Neural cell (in vitro differentiated cells): ENCODE results near the gene EPHA4. TPM values are rescaled to one million over a fixed set of nuclear protein-coding genes. Genes with fewer than 3 reads are reported as not detected.

Experiments
- H2AFZ ChIP-seq: fragments of 200-600, 300-800 bp; sonication (generic), shearing (Covaris generic); 2 replicates; pipeline ENCODE4 v1.6.0; 2014; ENCODE audit warnings: low read depth, mild to moderate bottlenecking, antibody characterized with exemption, low read length, moderate library complexity
- H3F3A ChIP-seq: fragments of 200-600 bp; shearing (Covaris generic); 2 replicates; pipeline ENCODE4 v1.6.1; 2016; ENCODE audit warnings: mild to moderate bottlenecking, moderate library complexity, mixed read lengths, antibody characterized with exemption, low read length; ENCODE audit not compliant: insufficient read depth, poor library complexity, severe bottlenecking
- H3K27ac ChIP-seq: fragments of 200-600, 300-800 bp; sonication (generic), shearing (Covaris generic); 2 replicates; pipeline ENCODE4 v1.5.1; 2014; ENCODE audit warnings: mild to moderate bottlenecking, low read length, moderate library complexity
- H3K27me3 ChIP-seq: fragments of 300-800, 200-600 bp; sonication (generic), shearing (Covaris generic); 2 replicates; pipeline ENCODE4 v1.6.0; 2014; ENCODE audit warnings: mild to moderate bottlenecking, low read depth, low read length, moderate library complexity; ENCODE audit not compliant: insufficient read depth
- H3K36me3 ChIP-seq: fragments of 300-800, 200-600 bp; sonication (generic), shearing (Covaris generic); 2 replicates; pipeline ENCODE4 v1.5.1; 2014; ENCODE audit warnings: mild to moderate bottlenecking, antibody characterized with exemption, low read length, moderate library complexity; ENCODE audit not compliant: insufficient read depth
- H3K4me2 ChIP-seq: fragments of 300-800, 200-600 bp; sonication (generic), shearing (Covaris generic); 2 replicates; pipeline ENCODE4 v1.6.0; 2014; ENCODE audit warnings: mild to moderate bottlenecking, low read length
- H3K4me3 ChIP-seq: fragments of 300-800, 200-600 bp; sonication (generic), shearing (Covaris generic); 2 replicates; pipeline ENCODE4 v1.5.1; 2014; ENCODE audit warnings: mild to moderate bottlenecking, low read length, moderate library complexity
- H3K79me2 ChIP-seq: fragments of 200-600 bp; shearing (Covaris generic); replicated peaks from 2 replicates; pipeline ENCODE4 v1.6.0; 2014; ENCODE audit warnings: mild to moderate bottlenecking, low read length, moderate library complexity; ENCODE audit not compliant: insufficient read depth
- H3K9ac ChIP-seq: fragments of 300-800, 200-600 bp; sonication (generic), shearing (Covaris generic); 2 replicates; pipeline ENCODE4 v1.6.1; 2016; ENCODE audit warnings: mild to moderate bottlenecking, low read length, mixed read lengths
- H3K9me2 ChIP-seq: fragments of 200-600 bp; shearing (Covaris generic); 2 replicates; pipeline ENCODE4 v1.6.1; 2016; ENCODE audit warnings: mild to moderate bottlenecking, low read length, mixed read lengths; ENCODE audit not compliant: insufficient read depth
- H3K9me3 ChIP-seq: fragments of 200-600, 300-800 bp; sonication (generic), shearing (Covaris generic); 2 replicates; pipeline ENCODE4 v1.6.1; 2016; ENCODE audit warnings: mild to moderate bottlenecking, mixed run types, low read length, moderate library complexity, mixed read lengths
- H4K20me1 ChIP-seq: fragments of 200-600 bp; shearing (Covaris generic); 2 replicates; pipeline ENCODE4 v1.6.1; 2016; ENCODE audit warnings: mild to moderate bottlenecking, mixed run types; ENCODE audit not compliant: insufficient read depth
- EP300 ChIP-seq: fragments of 450-650 bp; conservative IDR thresholded peaks from 2 replicates; pipeline ENCODE4 v1.6.1; 2014; ENCODE audit warnings: antibody characterized with exemption, mild to moderate bottlenecking, moderate library complexity; ENCODE audit not compliant: poor library complexity, severe bottlenecking
- EZH2 ChIP-seq: fragments of 200-600, 300-800 bp; shearing (Covaris generic), sonication (generic); IDR thresholded peaks from 2 replicates; pipeline ENCODE4 v1.6.1; 2014; ENCODE audit warnings: antibody characterized with exemption, low read length, borderline replicate concordance, mild to moderate bottlenecking; ENCODE audit not compliant: insufficient read depth, poor library complexity, severe bottlenecking
- MXI1 ChIP-seq: fragments of 450-650 bp; conservative IDR thresholded peaks from 2 replicates; pipeline ENCODE4 v1.6.1; 2014; ENCODE audit warnings: antibody characterized with exemption, mild to moderate bottlenecking; ENCODE audit not compliant: poor library complexity, severe bottlenecking
- POLR2AphosphoS5 ChIP-seq: IDR thresholded peaks from 2 replicates; pipeline ENCODE4 v1.6.1; 2012
- RAD21 ChIP-seq: fragments of 450-650 bp; conservative IDR thresholded peaks from 2 replicates; pipeline ENCODE4 v1.6.1; 2014; ENCODE audit warnings: antibody characterized with exemption, mild to moderate bottlenecking, moderate library complexity
- SMC3 ChIP-seq: fragments of 450-650 bp; conservative IDR thresholded peaks from 2 replicates; pipeline ENCODE4 v1.6.1; 2014; ENCODE audit warnings: antibody characterized with exemption, mild to moderate bottlenecking, moderate library complexity; ENCODE audit not compliant: poor library complexity
- TAF1 ChIP-seq: IDR thresholded peaks from 2 replicates; pipeline ENCODE4 v1.6.1; 2012; ENCODE audit warnings: low read depth
- polyA plus RNA-seq: library from polyadenylated mRNA; depleted of rRNA; stranded (reverse); fragments of >200 nt; gene quantifications from 2 replicates; pipeline ENCODE4 v1.2.3, GENCODE V29; 2014
- TF ChIP-seq, protein P1 (sequence below): IDR thresholded peaks from 2 replicates; pipeline ENCODE4 v1.6.1; 2012; ENCODE audit warnings: borderline replicate concordance
- TF ChIP-seq, protein P2 (sequence below): fragments of 450-650 bp; IDR thresholded peaks from 2 replicates; pipeline ENCODE4 v1.5.1; 2014; ENCODE audit warnings: antibody characterized with exemption, mild to moderate bottlenecking, moderate library complexity; ENCODE audit not compliant: poor library complexity, severe bottlenecking

Gene EPHA4
- polyA plus RNA-seq, 1 donor from 2014 or later: 71.1 TPM

DNA sequence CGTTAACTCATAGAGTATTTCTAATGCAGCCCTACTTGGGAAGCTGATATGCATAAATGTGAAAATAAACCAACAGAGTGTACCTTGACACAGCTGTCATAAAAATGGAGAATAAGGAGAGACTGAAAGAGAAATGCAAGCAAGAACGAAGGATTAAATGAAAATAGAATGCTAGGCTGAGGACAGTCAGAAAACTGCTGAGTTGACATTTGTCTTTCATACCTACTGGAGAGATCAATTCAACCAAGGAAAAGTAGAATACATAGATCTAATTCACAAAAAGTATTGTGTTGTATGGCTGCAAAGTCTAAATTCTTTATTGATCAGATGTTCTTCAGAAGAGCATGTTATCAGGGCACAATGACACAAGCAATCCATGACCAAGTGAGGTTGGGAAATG lies 112.0 kb downstream of the EPHA4 start:
- H3K36me3 ChIP-seq: peaks cover under 1% of the 10 kb centered on the region
- TF ChIP-seq, protein P1, sequence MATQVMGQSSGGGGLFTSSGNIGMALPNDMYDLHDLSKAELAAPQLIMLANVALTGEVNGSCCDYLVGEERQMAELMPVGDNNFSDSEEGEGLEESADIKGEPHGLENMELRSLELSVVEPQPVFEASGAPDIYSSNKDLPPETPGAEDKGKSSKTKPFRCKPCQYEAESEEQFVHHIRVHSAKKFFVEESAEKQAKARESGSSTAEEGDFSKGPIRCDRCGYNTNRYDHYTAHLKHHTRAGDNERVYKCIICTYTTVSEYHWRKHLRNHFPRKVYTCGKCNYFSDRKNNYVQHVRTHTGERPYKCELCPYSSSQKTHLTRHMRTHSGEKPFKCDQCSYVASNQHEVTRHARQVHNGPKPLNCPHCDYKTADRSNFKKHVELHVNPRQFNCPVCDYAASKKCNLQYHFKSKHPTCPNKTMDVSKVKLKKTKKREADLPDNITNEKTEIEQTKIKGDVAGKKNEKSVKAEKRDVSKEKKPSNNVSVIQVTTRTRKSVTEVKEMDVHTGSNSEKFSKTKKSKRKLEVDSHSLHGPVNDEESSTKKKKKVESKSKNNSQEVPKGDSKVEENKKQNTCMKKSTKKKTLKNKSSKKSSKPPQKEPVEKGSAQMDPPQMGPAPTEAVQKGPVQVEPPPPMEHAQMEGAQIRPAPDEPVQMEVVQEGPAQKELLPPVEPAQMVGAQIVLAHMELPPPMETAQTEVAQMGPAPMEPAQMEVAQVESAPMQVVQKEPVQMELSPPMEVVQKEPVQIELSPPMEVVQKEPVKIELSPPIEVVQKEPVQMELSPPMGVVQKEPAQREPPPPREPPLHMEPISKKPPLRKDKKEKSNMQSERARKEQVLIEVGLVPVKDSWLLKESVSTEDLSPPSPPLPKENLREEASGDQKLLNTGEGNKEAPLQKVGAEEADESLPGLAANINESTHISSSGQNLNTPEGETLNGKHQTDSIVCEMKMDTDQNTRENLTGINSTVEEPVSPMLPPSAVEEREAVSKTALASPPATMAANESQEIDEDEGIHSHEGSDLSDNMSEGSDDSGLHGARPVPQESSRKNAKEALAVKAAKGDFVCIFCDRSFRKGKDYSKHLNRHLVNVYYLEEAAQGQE: no peak
- TF ChIP-seq MXI1 (no peak), EZH2 (no peak), SMC3 (no peak), EP300 (no peak), POLR2AphosphoS5 (no peak), TAF1 (no peak), RAD21 (no peak)
- TF ChIP-seq, protein P2, sequence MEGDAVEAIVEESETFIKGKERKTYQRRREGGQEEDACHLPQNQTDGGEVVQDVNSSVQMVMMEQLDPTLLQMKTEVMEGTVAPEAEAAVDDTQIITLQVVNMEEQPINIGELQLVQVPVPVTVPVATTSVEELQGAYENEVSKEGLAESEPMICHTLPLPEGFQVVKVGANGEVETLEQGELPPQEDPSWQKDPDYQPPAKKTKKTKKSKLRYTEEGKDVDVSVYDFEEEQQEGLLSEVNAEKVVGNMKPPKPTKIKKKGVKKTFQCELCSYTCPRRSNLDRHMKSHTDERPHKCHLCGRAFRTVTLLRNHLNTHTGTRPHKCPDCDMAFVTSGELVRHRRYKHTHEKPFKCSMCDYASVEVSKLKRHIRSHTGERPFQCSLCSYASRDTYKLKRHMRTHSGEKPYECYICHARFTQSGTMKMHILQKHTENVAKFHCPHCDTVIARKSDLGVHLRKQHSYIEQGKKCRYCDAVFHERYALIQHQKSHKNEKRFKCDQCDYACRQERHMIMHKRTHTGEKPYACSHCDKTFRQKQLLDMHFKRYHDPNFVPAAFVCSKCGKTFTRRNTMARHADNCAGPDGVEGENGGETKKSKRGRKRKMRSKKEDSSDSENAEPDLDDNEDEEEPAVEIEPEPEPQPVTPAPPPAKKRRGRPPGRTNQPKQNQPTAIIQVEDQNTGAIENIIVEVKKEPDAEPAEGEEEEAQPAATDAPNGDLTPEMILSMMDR: no peak
- no peak overlapping the region for H3K4me2 ChIP-seq
- H4K20me1 ChIP-seq: no peaks in the 10 kb centered on the region
- H3K27ac ChIP-seq: no peak overlapping the region
- H2AFZ ChIP-seq: no peak overlapping the region
- H3K9me2 ChIP-seq: no peaks in the 10 kb centered on the region
- no peaks in the 10 kb centered on the region for H3F3A ChIP-seq
- H3K9ac ChIP-seq: no peak overlapping the region
- no peaks in the 10 kb centered on the region for H3K9me3 ChIP-seq
- H3K4me3 ChIP-seq: no peak overlapping the region
- peaks cover 36% of the 10 kb centered on the region for H3K79me2 ChIP-seq
- H3K27me3 ChIP-seq: no peaks in the 10 kb centered on the region

DNA sequence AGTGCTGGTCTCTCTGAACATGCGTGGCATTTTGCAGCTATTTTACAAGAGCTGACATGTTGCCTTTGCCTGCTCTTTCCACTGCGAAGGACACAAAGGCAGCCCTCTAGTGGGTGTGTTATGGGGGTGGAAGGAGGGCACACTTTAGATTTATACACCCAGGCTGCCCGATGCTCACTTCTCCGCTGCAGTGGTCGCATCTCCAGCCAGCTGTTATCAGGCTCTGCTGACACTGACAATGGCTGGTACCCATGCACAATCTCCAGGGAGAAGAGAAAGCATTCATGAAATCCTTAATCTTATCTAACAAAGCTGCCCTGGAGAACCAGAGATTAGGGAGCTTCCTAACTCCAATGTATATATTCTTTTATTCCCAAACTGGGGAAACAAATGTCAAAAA lies 113.5 kb downstream of the EPHA4 start:
- no peak for TF ChIP-seq EP300
- TF ChIP-seq, protein P2: no peak
- TF ChIP-seq POLR2AphosphoS5: no peak
- TF ChIP-seq, protein P1: no peak
- TF ChIP-seq SMC3: no peak
- TF ChIP-seq TAF1: no peak
- TF ChIP-seq EZH2: no peak
- TF ChIP-seq RAD21: no peak
- TF ChIP-seq MXI1: no peak
- H3K9ac ChIP-seq: no peak overlapping the region
- no peaks in the 10 kb centered on the region for H3K9me3 ChIP-seq
- no peaks in the 10 kb centered on the region for H3K27me3 ChIP-seq
- no peaks in the 10 kb centered on the region for H3K9me2 ChIP-seq
- H3K27ac ChIP-seq: no peak overlapping the region
- no peak overlapping the region for H3K4me3 ChIP-seq
- H4K20me1 ChIP-seq: no peaks in the 10 kb centered on the region
- H3K79me2 ChIP-seq: peaks cover 28% of the 10 kb centered on the region
- no peak overlapping the region for H2AFZ ChIP-seq
- H3K36me3 ChIP-seq: peaks cover 4% of the 10 kb centered on the region
- H3K4me2 ChIP-seq: no peak overlapping the region
- no peaks in the 10 kb centered on the region for H3F3A ChIP-seq
